CMK (cell line): ENCODE measurements around the gene TBC1D30.
A peak's percentile ranks its signal among the peaks of the same experiment; 100 is the strongest.
"Not testable (repeated sequence)": the region's sequence is repeated elsewhere in the genome, so short reads cannot be mapped to it uniquely, and the experiment has no call there.

Source experiments
- DNase-seq: peaks from one replicate; pipeline ENCODE4 v3.0.0-alpha.2; 2010; ENCODE audit warnings: low read depth

Gene TBC1D30

DNA sequence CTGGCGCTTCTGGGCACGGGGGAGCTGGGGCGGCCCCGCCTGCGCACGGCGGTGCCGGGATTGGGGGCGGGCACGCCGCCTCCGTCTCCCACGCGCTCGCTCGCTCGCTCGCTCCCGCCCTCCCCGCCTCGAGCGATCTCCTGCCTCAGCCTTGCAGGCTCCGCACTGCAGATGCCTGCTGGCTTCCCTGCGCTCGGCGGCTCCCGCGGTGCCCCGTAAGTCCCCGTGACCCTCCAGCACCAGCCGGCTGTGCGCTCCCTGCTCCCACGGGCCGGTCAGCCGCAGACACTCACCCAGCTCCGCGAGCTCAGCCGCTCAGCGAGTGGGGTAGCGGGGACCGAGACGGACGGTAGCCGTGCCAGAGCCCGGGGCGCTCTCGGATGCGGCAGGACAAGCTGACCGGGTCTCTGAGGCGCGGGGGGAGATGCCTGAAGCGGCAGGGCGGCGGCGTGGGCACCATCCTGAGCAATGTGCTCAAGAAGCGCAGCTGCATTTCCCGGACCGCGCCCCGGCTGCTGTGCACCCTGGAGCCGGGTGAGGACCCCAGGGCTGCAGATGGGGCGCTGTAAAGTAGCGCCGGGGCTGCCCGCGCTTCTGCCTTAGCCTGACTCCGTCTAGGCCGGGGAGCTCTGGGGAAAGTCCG lies at the start of gene TBC1D30:
TSS of gene TBC1D30 (plus strand) at position 148 of the 643 bp plus-strand sequence. CDS start at position 381, 233 bp downstream.
- no peak for DNase-seq

DNA sequence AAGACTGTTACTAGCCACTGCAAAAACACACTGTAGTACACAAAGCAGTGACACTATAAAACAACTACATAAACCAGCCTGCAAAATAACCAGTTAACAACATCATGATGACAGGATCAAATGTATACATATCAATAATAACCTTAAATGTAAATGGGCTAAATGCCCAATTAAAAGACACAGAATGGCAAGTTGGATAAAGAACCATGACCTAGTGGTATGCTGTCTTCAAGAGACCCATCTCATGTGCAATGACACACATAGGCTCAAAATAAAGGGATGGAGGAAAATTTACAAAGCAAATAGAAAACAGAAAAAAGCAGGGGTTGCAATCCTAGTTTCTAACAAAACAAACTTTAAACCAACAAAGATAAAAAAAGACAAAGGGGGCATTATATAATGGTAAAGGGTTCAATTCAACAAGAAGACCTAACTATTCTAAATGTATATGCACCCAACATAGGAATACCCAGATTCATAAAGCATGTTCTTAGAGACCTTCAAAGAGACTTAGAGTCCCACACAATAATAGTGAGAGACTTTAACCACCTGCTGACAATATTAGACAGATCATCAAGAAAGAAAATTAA lies 49.2 kb upstream of the TBC1D30 start:
- not testable (repeated sequence) for DNase-seq

GRCh38 chr12:64779354-64779974 lies 45.0 kb upstream of the TBC1D30 start:
- DNase-seq: no peak

DNA sequence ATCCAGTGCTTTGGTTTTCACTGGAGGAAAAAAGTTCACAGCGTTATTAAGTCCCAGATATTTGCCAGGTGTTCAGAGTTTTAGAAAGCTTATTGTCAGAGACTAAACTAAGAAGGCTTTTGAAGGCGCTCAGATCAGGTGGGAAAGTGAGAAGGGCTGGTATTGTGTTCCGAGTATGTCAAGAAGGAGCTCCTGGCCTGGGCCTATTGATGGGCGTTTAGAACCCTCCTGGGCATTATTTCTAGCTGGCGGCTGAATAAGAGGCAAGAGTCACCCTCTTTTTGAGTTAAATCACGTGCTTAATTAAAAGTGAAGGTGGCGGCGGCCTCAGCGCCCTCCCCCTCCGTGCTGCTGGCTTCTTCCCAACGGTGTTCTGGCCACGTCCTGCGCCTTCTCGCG lies 44.3 kb upstream of the TBC1D30 start:
- no peak for DNase-seq

DNA sequence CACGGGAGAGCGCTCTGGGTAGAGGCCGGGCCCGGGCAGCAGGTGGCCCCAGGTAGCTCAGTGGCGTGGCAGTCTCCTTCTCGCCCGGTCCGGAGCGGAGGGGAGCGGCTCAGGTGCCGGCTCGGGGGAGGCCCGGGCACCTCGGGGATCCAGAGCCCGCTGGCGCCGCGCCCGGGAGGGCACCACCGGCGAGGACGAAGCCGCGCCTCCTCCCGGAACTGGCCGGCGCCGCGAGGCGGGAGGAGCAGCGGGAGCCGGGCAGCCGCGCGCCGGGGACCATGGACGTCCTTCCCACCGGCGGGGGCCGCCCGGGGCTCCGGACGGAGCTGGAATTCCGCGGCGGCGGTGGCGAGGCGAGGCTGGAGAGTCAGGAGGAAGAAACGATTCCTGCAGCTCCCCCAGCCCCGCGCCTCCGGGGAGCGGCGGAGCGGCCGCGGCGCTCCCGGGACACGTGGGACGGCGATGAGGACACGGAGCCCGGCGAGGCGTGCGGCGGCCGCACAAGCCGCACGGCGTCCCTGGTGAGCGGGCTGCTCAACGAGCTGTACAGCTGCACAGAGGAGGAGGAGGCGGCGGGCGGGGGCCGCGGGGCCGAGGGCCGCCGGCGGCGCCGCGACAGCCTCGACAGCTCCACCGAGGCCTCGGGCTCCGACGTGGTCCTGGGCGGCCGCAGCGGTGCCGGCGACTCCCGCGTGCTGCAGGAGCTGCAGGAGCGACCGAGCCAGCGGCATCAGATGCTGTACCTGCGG lies 43.7 kb upstream of the TBC1D30 start:
- no peak for DNase-seq

DNA sequence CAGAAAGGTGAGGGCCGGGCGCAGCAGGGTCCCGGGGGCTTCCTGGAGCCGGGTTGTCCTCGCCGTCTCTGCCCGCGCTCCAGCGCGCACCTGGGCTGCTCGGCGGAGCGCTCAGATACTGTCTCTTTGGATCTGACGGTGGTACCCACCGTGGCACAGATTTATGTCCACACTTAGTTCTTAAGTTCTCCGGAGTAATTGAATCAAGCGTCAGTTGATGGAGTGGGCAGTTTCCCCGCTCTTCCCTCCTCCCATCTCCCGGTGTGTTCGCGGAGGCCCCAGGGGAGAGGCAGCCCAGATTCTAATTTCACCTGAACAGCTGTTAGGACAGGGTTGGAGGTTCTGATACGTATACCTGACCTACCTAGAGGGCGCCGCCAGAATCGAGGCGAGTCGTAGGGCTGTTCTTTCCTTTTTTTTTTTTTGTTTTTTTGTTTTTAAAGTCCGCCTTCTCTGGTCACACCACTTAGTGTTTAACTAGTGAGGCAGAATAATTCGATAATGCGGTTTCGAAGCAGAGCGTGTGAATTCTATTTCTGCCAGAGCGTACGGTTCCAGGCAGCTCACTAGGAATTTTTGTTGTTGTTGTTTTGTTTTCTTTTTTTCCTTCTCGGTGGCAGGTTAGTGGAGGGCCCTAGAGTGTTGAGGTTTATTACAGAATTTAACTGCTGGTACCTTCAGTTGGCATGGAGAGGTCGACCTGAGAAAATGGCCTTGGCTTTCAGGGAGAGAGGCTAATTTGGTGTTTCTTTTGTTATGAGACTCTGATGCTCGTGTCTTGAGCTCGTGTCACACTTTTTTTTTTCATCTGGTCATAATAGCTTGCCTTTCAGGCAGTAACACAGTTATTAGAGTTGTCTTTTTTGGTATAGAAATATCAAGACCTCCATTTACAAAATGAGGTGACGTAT lies 42.9 kb upstream of the TBC1D30 start:
- DNase-seq: no peak

GRCh38 chr12:64782191-64782876 lies 42.1 kb upstream of the TBC1D30 start:
- DNase-seq: no peak

DNA sequence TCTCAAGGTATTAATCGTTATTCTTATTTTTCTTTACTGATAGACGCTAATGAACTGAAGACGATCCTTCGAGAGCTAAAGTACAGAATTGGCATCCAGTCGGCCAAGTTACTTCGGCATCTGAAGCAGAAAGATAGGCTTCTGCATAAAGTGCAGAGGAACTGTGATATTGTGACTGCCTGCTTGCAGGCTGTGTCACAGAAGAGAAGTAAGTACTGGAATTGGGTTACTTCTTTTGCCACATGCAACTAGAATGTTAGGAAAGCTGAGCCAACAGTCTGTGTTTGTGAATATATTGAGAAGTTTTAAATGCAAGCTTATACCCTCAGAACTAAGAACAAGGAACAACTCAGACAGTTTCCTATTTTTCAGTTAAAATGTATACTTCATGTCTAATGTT lies 38.6 kb upstream of the TBC1D30 start:
- DNase-seq: no peak

- DNase-seq: no peak
Observed at GRCh38 chr12:64790166-64790565, 34.3 kb upstream of the TBC1D30 start.

- DNase-seq: no peak
Observed at GRCh38 chr12:64791036-64791435, 33.4 kb upstream of the TBC1D30 start.

- DNase-seq: no peak
Observed at GRCh38 chr12:64792128-64792527, 32.3 kb upstream of the TBC1D30 start.

- no peak for DNase-seq
Observed at GRCh38 chr12:64793610-64794009, 30.8 kb upstream of the TBC1D30 start.

DNA sequence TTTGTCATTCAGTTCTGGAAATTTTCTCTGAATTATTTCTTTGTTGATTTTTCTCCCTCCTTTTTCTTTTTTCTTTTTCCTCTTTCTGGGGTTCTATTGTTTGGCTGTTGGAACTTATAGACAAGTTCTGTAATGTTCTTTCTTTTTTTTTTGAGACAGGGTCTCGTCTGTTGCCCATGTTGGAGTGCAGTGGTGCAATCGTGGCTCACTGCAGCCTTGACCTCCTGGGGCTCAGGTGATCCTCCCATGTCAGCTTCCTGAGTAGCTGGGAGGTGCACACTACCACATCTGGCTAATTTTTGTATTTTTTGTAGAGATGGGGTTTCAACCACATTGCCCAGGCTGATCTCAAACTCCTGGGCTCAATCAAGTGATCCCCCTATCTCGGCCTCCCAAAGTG lies 30.1 kb upstream of the TBC1D30 start:
- no peak for DNase-seq

DNA sequence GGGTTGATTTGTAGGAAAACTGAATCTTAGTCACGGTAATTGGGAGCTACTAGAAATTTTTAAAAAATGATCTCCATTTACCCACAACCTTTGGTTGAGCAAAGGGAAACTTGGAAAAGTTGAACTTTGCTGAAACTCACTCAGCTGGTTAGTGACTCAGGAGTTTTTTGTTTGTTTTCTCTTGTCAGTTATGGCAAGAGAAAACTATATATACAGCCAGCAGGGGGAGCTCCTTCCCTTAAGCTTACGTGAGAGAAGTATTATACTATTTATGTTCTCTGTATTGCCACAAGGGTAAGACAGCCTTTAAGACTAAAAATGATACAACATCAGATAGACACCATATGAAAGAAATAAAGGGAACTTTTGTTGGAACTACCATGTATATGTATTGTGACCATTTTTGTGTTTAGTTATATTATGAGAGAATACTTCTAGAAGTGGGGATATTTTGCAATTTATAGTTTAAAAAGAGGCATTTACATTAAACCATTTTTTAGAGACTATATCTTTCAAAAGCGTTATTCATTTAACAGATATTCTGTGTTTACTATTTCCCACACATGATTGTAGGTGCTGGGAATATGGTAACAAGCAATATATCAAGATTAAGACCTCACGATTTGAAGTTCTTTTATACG lies 28.1 kb upstream of the TBC1D30 start:
- peak; percentile 49 for DNase-seq

- no peak for DNase-seq
Observed at GRCh38 chr12:64797156-64797555, 27.3 kb upstream of the TBC1D30 start.

GRCh38 chr12:64798165-64798564 lies 26.3 kb upstream of the TBC1D30 start:
- DNase-seq: no peak

GRCh38 chr12:64800640-64801039 lies 23.8 kb upstream of the TBC1D30 start:
- DNase-seq: no peak

- no peak for DNase-seq
Observed at GRCh38 chr12:64801381-64801780, 23.1 kb upstream of the TBC1D30 start.

GRCh38 chr12:64802180-64802775 lies 22.2 kb upstream of the TBC1D30 start:
- not testable (repeated sequence) for DNase-seq

DNA sequence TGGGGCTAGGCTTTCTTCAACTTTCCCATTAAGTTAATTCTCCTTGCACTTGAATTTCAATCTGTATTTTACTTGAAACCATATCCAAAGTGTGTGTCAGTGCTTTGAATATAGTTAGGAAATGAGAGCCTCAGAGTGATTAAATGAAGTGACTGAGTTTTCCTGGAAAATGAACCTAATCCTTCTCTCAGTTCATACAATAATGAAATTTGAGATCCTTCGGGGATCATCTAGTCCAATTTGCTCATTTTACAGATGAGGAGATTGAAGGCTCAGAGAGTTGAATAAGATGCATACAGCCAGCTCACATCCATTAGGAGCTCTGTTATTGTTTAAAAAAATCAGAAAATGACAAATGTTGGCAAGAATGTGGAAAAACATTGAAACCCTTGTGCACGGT lies 18.3 kb upstream of the TBC1D30 start:
- DNase-seq: no peak
